Hematopoietic multipotent progenitor cell (in vitro differentiated cells): ENCODE measurements around the gene PARD6G. TPM values are rescaled to one million over a fixed set of nuclear protein-coding genes. Genes with fewer than 3 reads are reported as not detected.
A peak's percentile ranks its signal among the peaks of the same experiment; 100 is the strongest.

Source experiments
- DNase-seq, 3 donors: peaks; one replicate each; pipeline ENCODE4 v3.0.0-alpha.2; 2011 to 2015; ENCODE audit warnings: low read depth in 2 of 3, low spot score in 2 of 3
- total RNA-seq: library from RNA; depleted of rRNA; stranded (reverse); fragments of >200 nt; gene quantifications from one replicate; pipeline ENCODE4 v1.2.3, GENCODE V29; 2012

Gene PARD6G, protein sequence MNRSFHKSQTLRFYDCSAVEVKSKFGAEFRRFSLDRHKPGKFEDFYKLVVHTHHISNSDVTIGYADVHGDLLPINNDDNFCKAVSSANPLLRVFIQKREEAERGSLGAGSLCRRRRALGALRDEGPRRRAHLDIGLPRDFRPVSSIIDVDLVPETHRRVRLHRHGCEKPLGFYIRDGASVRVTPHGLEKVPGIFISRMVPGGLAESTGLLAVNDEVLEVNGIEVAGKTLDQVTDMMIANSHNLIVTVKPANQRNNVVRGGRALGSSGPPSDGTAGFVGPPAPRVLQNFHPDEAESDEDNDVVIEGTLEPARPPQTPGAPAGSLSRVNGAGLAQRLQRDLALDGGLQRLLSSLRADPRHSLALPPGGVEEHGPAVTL
- under 0.01 TPM for total RNA-seq

DNA sequence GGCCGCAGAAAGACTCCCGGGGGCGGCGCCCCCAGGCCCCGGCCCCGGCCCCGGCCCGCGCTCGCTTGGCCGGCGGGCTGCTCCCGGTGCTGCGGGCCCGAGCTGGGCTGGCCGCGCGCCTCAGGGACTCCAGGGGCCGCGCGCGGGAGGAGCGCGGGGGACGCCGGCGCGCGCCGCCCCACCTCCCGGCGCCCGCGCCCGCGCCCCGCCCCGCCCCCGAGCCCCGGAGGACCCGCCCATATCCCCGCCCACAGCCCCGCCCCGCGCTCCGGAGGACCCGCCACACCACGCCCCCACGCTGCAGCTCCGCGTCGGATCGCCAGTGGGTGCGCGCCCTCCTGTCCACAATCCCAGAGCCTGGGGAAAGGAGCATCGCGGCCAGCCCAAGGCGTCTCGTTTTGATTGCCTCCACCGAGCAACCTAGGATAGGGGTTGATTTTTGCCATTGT, at the start of gene PARD6G:
PARD6G (minus strand) TSS at position 122 of the 449 bp plus-strand sequence. CDS start 166 bp downstream, outside the sequence.
- DNase-seq, result peak in 2 of 3 donors; percentile 61 to 71

DNA sequence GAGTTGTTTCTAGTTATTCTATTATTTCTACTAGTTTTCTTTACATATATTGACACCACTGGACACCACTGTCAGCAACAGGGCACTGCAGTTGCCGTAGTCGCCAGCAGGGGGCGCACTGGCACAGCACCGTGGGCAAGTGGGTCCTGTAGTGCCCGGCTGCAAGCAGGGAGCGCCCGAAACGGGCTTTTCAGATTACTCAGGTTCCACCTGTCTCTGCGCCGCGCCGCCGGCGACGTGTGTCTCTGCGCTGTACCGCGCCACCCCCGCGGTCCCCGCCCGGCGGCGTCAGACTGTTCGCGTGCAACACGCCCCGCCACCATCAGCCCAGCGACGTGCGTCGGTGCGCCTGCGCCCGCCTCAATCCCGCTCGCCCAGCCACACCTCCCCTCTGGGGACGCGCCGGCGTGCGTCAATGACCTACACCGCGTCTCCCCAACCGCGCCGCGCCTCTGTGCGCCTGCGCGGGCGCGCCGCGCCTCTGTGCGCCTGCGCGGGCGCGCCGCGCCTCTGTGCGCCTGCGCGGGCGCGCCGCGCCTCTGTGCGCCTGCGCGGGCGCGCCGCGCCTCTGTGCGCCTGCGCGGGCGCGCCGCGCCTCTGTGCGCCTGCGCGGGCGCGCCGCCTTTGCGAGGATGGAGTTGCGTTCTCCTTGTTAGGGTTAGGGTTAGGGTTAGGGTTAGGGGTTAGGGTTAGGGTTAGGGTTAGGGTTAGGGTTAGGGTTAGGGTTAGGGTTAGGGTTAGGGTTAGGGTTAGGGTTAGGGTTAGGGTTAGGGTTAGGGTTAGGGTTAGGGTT, 15.1 kb upstream of the PARD6G start:
- DNase-seq, result peak in 1 of 3 donors; percentile 23

DNA sequence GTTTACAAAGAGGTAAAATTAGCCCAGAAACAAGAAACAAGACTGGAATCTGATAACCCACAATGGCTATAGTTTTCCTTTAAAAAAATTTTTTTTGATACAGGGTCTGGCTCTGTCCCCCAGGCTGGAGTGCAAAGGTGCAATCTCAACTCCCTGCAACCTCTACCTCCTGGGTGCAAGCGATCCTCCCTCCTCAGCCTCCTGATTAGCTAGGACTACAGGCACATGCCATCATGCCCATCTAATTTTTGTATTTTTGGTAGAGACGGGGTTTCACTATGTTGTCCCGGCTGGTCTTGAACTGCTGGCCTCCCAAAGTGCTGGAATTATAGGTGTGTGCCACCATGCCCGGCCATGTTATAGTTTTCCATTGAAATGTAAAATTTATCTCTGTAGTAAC, 12.3 kb upstream of the PARD6G start:
- DNase-seq, result no peak

GRCh38 chr18:80258640-80259039, 11.3 kb upstream of the PARD6G start:
- DNase-seq, result no peak

DNA sequence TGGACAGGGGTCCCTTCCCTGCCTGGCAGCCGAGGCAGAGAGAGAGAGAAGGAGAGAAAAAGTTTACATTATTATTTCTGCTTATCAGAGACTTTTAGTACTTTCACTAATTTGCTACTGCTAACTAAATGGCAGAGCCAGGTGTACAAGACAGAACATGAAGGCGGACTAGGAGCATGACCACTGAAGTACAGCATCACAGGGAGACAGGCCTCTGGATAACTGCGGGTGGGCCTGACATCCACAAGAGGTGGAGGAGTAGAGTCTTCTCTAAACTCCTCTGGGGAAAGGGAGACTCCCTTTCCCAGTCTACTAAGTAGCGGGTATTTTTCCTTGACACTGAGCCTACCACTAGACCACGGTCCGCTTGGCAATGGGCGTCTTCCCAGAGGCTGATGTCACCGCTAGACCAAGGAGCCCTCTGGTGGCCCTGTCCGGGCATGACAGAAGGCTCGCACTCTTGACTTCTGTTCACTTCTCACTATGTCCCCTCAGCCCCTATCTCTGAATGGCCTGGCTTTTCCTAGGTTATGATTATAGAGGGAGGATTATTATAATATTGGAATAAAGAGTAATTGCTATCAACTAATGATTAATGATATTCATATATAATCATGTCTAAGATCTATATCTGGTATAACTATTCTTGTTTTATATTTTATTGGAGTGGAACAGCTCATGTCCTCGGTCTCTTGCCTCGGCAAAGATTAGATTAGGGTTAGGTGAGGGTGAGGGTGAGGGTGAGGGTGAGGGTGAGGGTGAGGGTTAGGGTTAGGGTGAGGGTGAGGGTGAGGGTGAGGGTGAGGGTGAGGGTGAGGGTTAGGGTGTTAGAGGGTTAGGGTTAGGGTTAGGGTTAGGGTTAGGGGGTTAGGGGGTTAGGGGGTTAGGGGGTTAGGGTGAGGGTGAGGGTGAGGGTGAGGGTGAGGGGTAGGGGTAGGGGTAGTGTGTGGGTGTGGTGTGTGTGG, 10.5 kb upstream of the PARD6G start:
- DNase-seq, result peak in 1 of 3 donors; percentile 58

DNA sequence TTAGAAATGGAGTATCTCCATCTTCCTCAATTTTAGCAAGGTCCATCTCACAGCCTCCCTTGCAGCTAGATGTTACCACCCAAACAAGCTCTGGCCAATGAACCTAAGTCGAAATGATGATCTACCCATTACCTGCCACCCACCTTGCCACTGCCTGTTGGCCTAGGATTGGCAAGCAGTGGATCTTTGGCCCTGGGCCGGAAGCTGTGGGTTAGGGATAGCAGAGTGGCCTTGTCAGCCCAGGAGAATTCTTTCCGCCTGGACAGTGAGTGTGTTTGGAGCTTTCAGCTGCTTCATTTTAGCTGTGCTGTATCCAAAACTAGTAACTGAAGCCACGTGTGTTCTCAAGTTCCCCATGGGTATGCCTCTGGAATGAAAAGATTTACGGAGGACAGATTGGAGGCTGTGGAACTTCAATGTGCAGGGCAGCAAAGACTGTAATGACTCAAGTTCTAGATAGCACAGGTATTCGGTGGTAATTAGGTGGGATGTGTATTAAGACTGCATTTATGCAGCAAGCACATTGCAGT, 7.7 kb upstream of the PARD6G start:
- no peak for DNase-seq

GRCh38 chr18:80253871-80254492, 6.7 kb upstream of the PARD6G start:
- no peak for DNase-seq

- no peak for DNase-seq
These were observed 5.9 kb upstream of the PARD6G start for GRCh38 chr18:80253236-80253635.

DNA sequence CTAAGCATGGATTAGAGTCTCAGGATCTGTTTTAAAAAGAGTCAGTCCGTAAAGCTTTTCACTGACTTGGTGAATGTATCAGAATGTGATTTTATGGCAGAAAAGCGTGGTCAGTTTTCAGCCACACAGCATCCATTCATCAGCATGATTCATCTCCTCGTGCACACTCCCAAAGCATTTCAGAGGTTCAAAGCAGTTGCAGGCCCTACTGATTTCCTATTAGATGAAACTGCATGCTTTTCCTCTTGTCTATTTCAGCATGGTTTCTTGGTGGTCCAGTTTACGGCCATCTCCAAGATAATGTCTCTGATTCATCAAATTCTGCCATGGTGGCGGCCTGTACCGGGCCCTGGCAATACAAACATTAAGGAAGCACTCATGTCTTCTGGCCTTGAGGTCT, 4.8 kb upstream of the PARD6G start:
- no peak for DNase-seq

GRCh38 chr18:80251700-80252099, 4.4 kb upstream of the PARD6G start:
- no peak for DNase-seq

DNA sequence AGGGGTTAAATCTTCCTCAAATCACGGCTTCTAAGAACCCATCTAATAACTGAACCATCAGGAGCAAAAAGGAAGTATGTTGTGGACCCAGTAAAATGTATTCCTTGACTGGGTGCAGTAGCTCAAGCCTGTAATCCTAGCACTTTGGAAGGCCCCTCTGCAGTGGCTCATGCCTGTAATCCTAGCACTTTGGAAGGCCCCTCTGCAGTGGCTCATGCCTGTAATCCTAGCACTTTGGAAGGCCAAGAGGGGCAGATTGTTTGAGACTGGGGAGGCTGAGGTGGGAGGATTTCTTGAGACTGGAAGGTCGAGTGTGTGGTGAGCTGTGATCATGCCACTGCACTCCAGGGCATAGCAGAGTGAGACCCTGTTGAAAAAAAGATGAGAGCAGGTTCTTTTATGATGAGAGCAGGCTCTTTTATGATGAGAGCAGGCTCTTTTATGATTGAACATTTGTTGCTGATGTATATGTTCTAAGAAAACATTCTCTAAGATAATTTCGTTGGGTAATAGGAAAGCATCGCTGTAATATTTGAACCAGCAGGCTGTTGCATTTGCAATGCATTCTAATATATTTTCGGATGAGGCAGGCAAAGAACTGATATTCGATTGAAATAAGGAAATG, 3.5 kb upstream of the PARD6G start:
- no peak for DNase-seq

GRCh38 chr18:80249217-80250093, 2.1 kb upstream of the PARD6G start:
- no peak for DNase-seq

GRCh38 chr18:80246445-80247392, 595 bp downstream of the PARD6G start:
- peak in 1 of 3 donors; percentile 42 for DNase-seq

DNA sequence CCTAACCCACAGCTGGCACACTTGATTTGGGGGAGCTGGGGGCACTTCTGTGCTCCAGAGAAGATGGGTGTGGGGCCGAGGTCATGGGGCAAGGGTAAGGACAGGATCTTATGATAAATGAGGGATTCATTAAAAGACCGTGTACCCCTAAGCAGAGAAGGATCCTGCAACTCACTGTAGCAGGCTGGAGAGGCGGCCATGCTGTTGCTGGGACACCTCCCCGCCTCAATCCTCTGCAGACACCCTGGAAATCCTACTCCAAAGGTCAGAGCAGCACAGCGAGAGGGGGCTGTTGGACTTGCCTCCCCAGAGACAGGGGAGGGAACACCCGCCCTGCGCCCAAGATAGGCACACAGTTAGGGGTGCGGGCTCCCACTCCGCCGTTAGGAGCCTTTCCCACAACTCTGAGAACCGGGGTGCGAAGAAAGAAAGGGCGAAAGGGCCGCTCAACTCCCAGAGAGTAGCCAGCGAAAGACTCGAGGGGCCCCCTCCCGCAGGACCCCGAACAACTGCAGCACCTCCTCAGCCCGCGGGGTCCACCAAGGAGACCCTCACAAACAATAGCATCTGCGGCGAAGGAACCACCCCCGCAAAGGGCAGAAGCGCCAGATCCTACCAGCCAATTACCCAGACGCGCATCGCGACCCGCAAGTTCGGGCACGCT, 1.4 kb downstream of the PARD6G start:
- DNase-seq, result no peak

- DNase-seq, result no peak
These were observed 2.2 kb downstream of the PARD6G start for GRCh38 chr18:80244956-80245730.

- DNase-seq, result no peak
These were observed 3.1 kb downstream of the PARD6G start for GRCh38 chr18:80244167-80244566.
